GM18858 (cell line): ENCODE results near the gene CYP2W1.
A peak's percentile ranks its signal among the peaks of the same experiment; 100 is the strongest.
"Not testable (repeated sequence)": the region's sequence is repeated elsewhere in the genome, so short reads cannot be mapped to it uniquely, and the experiment has no call there.

Source experiments
- ATAC-seq: cut with Tn5 transposase; IDR thresholded peaks from one replicate; pipeline ENCODE4 v1.9.1; 2021; ENCODE audit not compliant: unreplicated experiment

Gene CYP2W1

DNA sequence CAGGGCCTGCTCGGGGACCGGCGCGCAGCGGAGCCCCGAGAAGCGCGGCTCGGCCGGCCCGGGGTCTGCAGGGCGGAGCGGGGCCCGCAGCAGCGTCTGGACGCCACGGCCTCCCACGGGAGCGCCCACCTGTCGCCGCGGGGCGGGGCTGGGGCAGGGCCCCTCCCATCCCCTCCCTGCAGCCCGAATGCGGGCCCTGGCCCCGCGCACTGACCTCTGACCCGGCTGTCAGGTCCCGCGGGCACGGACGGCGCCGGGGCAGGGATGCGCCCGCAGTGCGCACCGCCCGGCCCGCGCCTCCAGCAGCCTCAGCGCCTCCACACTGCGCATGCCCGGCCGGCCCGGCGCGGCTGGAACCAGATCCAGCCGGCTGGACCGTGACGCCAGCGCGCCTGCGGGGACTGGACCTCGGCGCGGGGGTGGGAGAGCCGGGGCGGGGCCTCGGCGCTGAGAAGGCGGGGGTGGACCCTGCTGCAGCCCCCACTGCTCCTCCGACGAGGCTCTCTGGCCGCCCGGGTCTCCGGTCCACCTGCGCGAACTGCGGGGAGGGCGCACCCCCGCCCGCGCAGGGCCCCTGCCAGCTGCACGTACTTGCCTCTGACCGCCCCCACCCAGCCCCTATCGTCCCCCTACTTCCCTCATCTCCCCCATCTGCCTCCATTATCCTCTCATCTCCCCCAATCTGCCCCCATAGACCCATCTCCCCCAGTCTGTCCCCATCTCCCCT is 45.2 kb downstream of the CYP2W1 start:
- ATAC-seq: peak; percentile 34

DNA sequence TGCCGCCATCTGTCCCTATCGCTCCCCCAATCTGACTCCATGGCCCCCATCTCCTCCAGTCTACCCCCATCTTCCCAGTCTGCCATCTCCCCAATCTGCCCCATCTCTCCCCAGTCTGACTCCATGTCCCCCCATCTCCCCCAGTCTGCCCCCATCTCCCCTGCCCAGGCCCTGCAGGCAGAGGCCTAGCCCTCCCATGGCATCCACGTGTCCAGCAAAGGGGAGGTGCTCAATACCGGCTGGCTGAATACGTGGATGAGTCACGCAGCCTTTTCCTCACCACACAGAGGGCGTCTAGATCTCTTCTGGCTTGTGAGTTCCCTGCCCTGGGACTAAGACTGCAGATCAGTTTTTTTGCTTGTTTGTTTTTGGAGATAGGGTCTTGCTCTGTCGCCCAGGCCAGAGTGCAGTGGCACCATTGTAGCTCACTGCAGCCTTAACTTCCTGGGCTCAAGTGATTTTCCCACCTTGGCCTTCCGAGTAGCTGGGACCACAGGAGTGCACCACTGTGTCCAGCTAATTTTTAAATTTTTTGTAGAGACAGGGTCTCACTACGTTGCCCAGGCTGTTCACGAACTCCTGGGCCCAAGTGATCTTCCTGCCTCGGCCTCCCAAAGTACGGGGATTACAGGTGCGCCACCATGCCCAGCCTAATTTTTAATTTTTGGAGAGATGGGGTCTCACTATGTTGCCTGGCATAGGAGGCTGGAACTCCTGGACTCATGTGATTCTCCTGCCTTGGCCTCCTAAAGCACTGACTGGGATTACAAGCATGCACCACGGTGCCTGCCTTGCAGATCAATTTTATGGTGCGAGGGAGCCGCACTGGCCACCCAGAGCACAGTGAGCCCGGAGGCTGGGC is 46.0 kb downstream of the CYP2W1 start:
- no peak for ATAC-seq

- ATAC-seq: no peak
Observed at GRCh38 chr7:1029637-1030443, 46.9 kb downstream of the CYP2W1 start.

DNA sequence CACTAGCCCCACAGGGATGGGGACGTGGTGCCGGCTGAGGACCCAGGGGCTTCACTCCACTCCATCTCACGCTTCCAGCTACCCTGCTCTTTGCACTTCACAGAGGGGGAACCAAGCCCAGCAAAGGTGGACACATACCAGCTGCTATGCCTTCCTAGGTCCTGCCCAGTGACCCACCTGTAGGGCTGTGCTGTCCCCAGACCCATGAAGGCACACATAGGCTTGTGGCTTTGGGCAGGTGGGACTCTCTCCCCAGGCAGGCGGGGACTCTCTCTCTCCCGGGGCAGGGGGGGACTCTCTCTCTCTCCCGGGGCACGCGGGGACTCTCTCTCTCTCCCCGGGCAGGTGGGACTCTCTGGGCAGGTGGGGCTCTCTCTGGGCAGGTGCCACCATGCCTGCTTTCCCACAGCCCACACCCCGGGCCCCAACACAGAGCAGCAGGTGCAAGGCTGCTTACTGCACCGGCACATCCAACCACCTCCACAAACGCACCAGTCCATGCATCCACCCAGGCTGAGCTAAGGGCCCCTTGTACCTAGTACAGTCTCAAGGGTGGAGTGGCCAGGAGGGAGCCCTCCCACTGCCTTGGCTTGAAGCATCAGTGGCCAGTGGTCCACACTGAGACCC is 47.6 kb downstream of the CYP2W1 start:
- ATAC-seq: no peak

GRCh38 chr7:1031716-1032455 is 48.9 kb downstream of the CYP2W1 start:
- no peak for ATAC-seq

GRCh38 chr7:1032536-1033181 is 49.7 kb downstream of the CYP2W1 start:
- no peak for ATAC-seq

DNA sequence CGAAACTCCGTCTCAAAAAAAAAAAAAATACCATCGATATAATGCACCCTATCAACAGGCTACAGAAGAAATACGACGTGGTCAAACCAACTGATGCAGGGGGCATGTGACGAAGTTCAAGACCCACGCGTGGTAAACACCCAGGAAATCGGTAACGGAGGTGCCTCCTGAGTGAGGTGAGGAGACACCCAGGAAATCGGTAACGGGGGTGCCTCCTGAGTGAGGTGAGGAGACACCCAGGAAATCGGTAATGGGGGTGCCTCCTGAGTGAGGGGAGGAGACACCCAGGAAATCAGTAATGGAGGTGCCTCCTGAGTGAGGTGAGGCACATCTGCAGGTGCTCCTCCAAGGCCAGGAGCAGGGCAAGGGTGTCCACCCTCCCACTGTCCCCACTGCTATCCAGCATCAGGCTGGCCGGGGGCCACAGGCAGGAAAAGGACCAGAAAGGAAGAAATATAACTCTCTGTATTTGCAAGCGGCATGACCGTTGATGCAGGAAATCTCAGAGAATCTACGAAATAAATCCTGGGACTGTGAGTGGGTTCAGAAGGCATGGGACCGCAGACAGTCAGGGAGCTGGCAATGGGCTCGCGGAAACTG is 50.7 kb downstream of the CYP2W1 start:
- ATAC-seq: no peak

DNA sequence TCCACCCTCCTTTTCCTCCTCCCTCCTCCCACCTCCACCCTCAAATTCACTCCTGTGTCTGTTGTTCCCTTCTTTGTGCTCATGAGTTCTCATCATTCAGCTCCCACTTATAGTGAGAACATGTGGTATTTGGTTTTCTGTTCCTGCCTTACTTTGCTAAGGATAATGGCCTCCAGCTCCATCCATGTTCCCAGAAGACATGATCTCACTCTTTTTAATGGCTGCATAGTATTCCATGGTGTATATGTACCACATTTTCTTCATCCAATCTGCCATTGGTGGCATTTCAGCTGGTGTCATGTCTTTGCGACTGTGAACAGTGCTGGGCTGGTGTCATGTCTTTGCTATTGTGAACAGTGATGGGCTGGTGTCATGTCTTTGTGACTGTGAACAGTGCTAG is 51.8 kb downstream of the CYP2W1 start:
- not testable (repeated sequence) for ATAC-seq

DNA sequence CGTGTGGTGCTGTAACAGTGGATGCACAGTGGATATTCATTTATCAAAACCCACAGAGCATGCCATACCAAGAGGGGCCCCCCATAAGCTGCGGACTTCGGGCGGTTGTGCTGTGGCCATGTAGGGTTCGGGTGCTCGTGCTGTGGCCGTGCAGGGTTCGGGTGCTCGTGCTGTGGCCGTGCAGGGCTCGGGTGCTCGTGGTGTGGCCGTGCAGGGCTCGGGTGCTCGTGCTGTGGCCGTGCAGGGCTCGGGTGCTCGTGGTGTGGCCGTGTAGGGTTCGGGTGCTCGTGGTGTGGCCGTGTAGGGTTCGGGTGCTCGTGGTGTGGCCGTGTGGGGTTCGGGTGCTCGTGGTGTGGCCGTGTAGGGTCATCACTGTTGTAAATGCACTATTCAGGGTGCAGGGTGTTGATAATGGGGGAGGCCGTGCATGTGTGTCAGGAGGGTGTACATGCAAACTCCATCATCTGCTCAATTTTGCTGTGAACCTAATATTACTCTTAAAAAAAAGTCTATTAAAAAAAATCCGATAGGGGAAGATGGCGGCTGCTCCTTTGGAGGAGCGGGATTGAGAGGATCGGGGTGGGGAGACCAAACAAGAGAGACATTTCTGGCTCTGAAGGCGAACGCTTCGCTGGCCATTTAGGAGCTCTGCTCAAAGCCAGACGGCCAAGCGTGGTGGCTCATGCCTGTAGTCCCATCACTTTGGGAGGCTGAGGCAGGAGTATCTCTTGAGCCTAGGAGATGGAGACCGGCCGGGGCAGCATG is 53.4 kb downstream of the CYP2W1 start:
- not testable (repeated sequence) for ATAC-seq
